ENCODE measurements around the gene NOD1. TPM values are rescaled to one million over a fixed set of nuclear protein-coding genes. Genes with fewer than 3 reads are reported as not detected.
A peak's percentile ranks its signal among the peaks of the same experiment; 100 is the strongest.

Gene NOD1
- total and polyA plus RNA-seq, 2 of the 13 experiments (the other 11 are each of a cell fraction or from before 2014, with no cell fraction given), result 1.7 to 2.9 TPM

GRCh38 chr7:30504301-30505173, 26.0 kb upstream of the NOD1 start, which contains the start of gene GGCT (continued):
- TF ChIP-seq ZFP41 (CRISPR knock-in tag; IDR thresholded peaks at IDR 0.05; ENCODE audit: borderline replicate concordance) (no peak), E2F2 (CRISPR knock-in tag; IDR thresholded peaks at IDR 0.05; ENCODE audit: borderline replicate concordance) (no peak; the same call in 1 of the 2 replicates), PREB (CRISPR knock-in tag; IDR thresholded peaks at IDR 0.05) (no peak), ZKSCAN8 (CRISPR knock-in tag; IDR thresholded peaks at IDR 0.05; ENCODE audit: borderline replicate concordance) (no peak), ZNF138 (CRISPR knock-in tag; IDR thresholded peaks at IDR 0.05; ENCODE audit: low read depth) (0 out of 2 replicates have a peak, but pooled peaks have one; percentile 31), ZNF574 (CRISPR knock-in tag; IDR thresholded peaks at IDR 0.05) (peak; percentile 59), KDM5A (IDR thresholded peaks at IDR 0.05; ENCODE audit: borderline replicate concordance, low read length) (peak; percentile 35; the same call in 1 of the 2 replicates), ZNF451 (CRISPR knock-in tag; IDR thresholded peaks at IDR 0.05) (peak; percentile 85), SP2 (CRISPR knock-in tag; IDR thresholded peaks at IDR 0.05) (peak; percentile 95), SRSF1 (optimal IDR thresholded peaks at IDR 0.05; ENCODE audit: low read depth, low read length) (no peak), ZNF772 (CRISPR knock-in tag; IDR thresholded peaks at IDR 0.05) (peak; percentile 92), TOPORS (CRISPR knock-in tag; IDR thresholded peaks at IDR 0.05) (peak; percentile 50; the same call in 1 of the 2 replicates), AKNA (CRISPR knock-in tag; IDR thresholded peaks at IDR 0.05; ENCODE audit: borderline replicate concordance) (no peak), NONO (IDR thresholded peaks at IDR 0.05) (no peak), NONO (CRISPR knock-in tag; conservative IDR thresholded peaks at IDR 0.05) (no peak), FIP1L1 (IDR thresholded peaks at IDR 0.05; ENCODE audit: borderline replicate concordance, insufficient read depth, low read depth, low read length) (no peak), ZSCAN20 (CRISPR knock-in tag; IDR thresholded peaks at IDR 0.05; ENCODE audit: borderline replicate concordance) (0 out of 2 replicates have a peak, but pooled peaks have one; percentile 56), ZNF569 (CRISPR knock-in tag; IDR thresholded peaks at IDR 0.05; ENCODE audit: borderline replicate concordance) (no peak)

All from HepG2 (cell line).